ENCODE results near the gene LRRC2.

LRRC2 gene

GRCh38 chr3:46466273-46466672 is 99.8 kb downstream of the LRRC2 start:
- Histone ChIP-seq H3K36me3 (no peaks in the 10 kb centered on the region), H3K27me3 (no peaks in the 10 kb centered on the region), H3K4me1 (ENCODE audit: control insufficient read depth in 1 of 2, insufficient read depth in 1 of 2, low read depth in 1 of 2, low read length in 1 of 2) (peaks cover 100% of the 10 kb centered on the region in 2 experiments), H3K27ac (peak overlapping the region; percentile 88), H3K9me3 (no peaks in the 10 kb centered on the region), H3K4me3 (ENCODE audit: low read depth in 1 of 2, low read length in 1 of 2) (no peak overlapping the region)
- TF ChIP-seq, protein P1, sequence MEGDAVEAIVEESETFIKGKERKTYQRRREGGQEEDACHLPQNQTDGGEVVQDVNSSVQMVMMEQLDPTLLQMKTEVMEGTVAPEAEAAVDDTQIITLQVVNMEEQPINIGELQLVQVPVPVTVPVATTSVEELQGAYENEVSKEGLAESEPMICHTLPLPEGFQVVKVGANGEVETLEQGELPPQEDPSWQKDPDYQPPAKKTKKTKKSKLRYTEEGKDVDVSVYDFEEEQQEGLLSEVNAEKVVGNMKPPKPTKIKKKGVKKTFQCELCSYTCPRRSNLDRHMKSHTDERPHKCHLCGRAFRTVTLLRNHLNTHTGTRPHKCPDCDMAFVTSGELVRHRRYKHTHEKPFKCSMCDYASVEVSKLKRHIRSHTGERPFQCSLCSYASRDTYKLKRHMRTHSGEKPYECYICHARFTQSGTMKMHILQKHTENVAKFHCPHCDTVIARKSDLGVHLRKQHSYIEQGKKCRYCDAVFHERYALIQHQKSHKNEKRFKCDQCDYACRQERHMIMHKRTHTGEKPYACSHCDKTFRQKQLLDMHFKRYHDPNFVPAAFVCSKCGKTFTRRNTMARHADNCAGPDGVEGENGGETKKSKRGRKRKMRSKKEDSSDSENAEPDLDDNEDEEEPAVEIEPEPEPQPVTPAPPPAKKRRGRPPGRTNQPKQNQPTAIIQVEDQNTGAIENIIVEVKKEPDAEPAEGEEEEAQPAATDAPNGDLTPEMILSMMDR (IDR thresholded peaks at IDR 0.05) = no peak
